ENCODE results near the gene ZNF628.

Gene ZNF628

GRCh38 chr19:55498246-55498840 lies 21.9 kb downstream of the ZNF628 start:
- no peak overlapping the region for H3K4me3 Mint-ChIP-seq
- H3K4me1 Mint-ChIP-seq (ENCODE audit: low read depth): peaks cover 17% of the 10 kb centered on the region
- H3K27me3 Mint-ChIP-seq: peaks cover 22% of the 10 kb centered on the region
- no peaks in the 10 kb centered on the region for H3K36me3 Mint-ChIP-seq (ENCODE audit: low read depth)
- intact Hi-C loops (cut with micrococcal nuclease): no loop called here
- H3K27ac Mint-ChIP-seq: no peak overlapping the region
- H3K9me3 Mint-ChIP-seq: no peaks in the 10 kb centered on the region

- Mint-ChIP-seq H3K4me3 (no peak overlapping the region), H3K4me1 (ENCODE audit: low read depth) (peaks cover 19% of the 10 kb centered on the region), H3K27me3 (peaks cover 18% of the 10 kb centered on the region), H3K27ac (peak overlapping the region; percentile 28), H3K9me3 (no peaks in the 10 kb centered on the region), H3K36me3 (ENCODE audit: low read depth) (no peaks in the 10 kb centered on the region)
- intact Hi-C loops (cut with micrococcal nuclease): no loop called here
Measured at GRCh38 chr19:55500368-55500952, 24.0 kb downstream of the ZNF628 start.

- intact Hi-C loops (cut with micrococcal nuclease): no loop called here
Measured at GRCh38 chr19:55502197-55502952, 26.0 kb downstream of the ZNF628 start.

GRCh38 chr19:55503157-55503501 lies 26.7 kb downstream of the ZNF628 start:
- H3K9me3 Mint-ChIP-seq: no peaks in the 10 kb centered on the region
- intact Hi-C loops (cut with micrococcal nuclease): loop anchor here (1.0 kb wide), 1 partner anchor 35 kb away; no protein-coding TSS in a partner anchor
- H3K27me3 Mint-ChIP-seq: peaks cover 24% of the 10 kb centered on the region
- H3K4me3 Mint-ChIP-seq: no peak overlapping the region
- H3K4me1 Mint-ChIP-seq (ENCODE audit: low read depth): peaks cover 19% of the 10 kb centered on the region
- peak overlapping the region; percentile 87 for H3K27ac Mint-ChIP-seq
- H3K36me3 Mint-ChIP-seq (ENCODE audit: low read depth): no peaks in the 10 kb centered on the region

More at GRCh38 chr19:55502197-55502952, 26.0 kb downstream of the ZNF628 start:
- peak overlapping the region; percentile 3 for H3K27ac Mint-ChIP-seq
- no peak overlapping the region for H3K4me3 Mint-ChIP-seq
- H3K27me3 Mint-ChIP-seq: peaks cover 19% of the 10 kb centered on the region
- H3K36me3 Mint-ChIP-seq (ENCODE audit: low read depth): no peaks in the 10 kb centered on the region
- peaks cover 19% of the 10 kb centered on the region for H3K4me1 Mint-ChIP-seq (ENCODE audit: low read depth)
- H3K9me3 Mint-ChIP-seq: no peaks in the 10 kb centered on the region

DNA sequence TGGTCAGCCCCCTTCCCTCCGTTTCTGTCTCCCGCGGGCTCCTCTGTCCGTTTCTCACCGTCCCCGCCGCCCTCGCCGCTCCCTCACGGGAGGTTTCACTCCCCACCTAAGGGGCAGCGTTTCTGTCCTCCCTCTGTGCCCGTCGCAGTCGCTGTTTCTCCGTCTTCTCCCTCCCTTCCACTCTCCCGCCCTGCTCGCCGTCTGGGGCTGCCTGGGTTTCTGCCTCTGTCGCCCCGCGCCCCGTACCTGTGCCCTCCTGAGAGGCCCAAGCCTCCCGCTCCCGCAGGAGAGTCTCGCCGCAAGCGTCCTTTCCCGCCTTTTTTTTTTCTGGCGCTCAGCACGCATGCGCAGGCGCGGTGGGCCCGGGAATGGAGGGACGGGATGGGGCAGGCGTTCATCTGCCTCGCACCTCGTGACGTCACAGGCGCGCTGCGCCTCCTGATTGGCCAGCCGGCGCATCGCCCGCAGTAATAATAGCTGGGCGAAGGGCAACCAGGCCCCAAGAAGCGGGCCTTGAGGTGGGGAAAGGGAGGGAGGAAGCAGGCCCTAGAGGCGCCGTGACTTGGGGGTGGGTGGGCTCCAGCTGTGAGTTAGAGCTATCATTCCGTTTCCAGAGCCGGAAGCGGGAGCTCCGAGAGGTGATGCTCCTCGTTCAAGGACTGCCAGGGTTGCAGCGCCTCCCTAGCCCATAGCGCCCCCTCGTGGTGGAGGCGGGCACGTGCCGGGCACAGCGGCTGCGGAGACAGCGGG lies 27.3 kb downstream of the ZNF628 start:
- intact Hi-C loops (cut with micrococcal nuclease): loop anchor here (1.0 to 2.0 kb wide), 2 partner anchors 35 to 363 kb away; no protein-coding TSS in a partner anchor
- peaks cover 19% of the 10 kb centered on the region for H3K4me1 Mint-ChIP-seq (ENCODE audit: low read depth)
- H3K27me3 Mint-ChIP-seq: peaks cover 25% of the 10 kb centered on the region
- no peaks in the 10 kb centered on the region for H3K36me3 Mint-ChIP-seq (ENCODE audit: low read depth)
- no peaks in the 10 kb centered on the region for H3K9me3 Mint-ChIP-seq
- peak overlapping the region; percentile 71 for H3K4me3 Mint-ChIP-seq
- H3K27ac Mint-ChIP-seq: peak overlapping the region; percentile 87

GRCh38 chr19:55504252-55504603 lies 27.8 kb downstream of the ZNF628 start:
- Mint-ChIP-seq H3K27me3 (peaks cover 27% of the 10 kb centered on the region), H3K9me3 (no peaks in the 10 kb centered on the region), H3K36me3 (ENCODE audit: low read depth) (no peaks in the 10 kb centered on the region), H3K4me3 (peak overlapping the region; percentile 71), H3K27ac (peak overlapping the region; percentile 87), H3K4me1 (ENCODE audit: low read depth) (peaks cover 14% of the 10 kb centered on the region)
- intact Hi-C loops (cut with micrococcal nuclease): loop anchor here (2.0 kb wide), 1 partner anchor 363 kb away; no protein-coding TSS in a partner anchor

- no peak overlapping the region for H3K4me3 Mint-ChIP-seq
Measured at GRCh38 chr19:55504981-55505380, 28.6 kb downstream of the ZNF628 start.

DNA sequence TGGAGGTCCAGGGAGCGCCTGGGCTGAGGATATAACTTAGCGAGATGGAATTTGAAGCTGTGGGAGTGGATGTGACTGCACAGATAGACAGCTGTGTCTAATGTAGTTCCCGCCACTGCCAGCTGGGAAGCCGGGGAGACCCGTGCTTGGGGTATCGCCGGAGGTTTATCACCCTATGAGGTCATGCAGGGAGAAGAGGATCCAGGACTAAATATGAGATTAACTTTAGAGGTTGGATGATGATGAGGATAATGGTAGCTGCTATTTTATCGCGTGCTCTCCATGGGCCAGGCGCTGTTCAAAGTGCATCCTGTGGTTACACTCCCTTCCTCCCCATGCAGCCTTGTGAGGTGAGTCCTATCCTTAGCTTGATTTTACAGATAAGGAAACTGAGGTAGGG lies 31.7 kb downstream of the ZNF628 start:
- Mint-ChIP-seq H3K36me3 (ENCODE audit: low read depth) (no peaks in the 10 kb centered on the region), H3K27me3 (peaks cover 44% of the 10 kb centered on the region), H3K27ac (no peak overlapping the region), H3K4me1 (ENCODE audit: low read depth) (peaks cover 12% of the 10 kb centered on the region), H3K4me3 (no peak overlapping the region), H3K9me3 (no peaks in the 10 kb centered on the region)
- intact Hi-C loops (cut with micrococcal nuclease): no loop called here

More at GRCh38 chr19:55504981-55505380, 28.6 kb downstream of the ZNF628 start:
- no peaks in the 10 kb centered on the region for H3K9me3 Mint-ChIP-seq
- H3K27me3 Mint-ChIP-seq: peaks cover 32% of the 10 kb centered on the region
- intact Hi-C loops (cut with micrococcal nuclease): loop anchor here (2.0 kb wide), 1 partner anchor 364 kb away; no protein-coding TSS in a partner anchor
- no peaks in the 10 kb centered on the region for H3K36me3 Mint-ChIP-seq (ENCODE audit: low read depth)
- peaks cover 14% of the 10 kb centered on the region for H3K4me1 Mint-ChIP-seq (ENCODE audit: low read depth)
- no peak overlapping the region for H3K27ac Mint-ChIP-seq

DNA sequence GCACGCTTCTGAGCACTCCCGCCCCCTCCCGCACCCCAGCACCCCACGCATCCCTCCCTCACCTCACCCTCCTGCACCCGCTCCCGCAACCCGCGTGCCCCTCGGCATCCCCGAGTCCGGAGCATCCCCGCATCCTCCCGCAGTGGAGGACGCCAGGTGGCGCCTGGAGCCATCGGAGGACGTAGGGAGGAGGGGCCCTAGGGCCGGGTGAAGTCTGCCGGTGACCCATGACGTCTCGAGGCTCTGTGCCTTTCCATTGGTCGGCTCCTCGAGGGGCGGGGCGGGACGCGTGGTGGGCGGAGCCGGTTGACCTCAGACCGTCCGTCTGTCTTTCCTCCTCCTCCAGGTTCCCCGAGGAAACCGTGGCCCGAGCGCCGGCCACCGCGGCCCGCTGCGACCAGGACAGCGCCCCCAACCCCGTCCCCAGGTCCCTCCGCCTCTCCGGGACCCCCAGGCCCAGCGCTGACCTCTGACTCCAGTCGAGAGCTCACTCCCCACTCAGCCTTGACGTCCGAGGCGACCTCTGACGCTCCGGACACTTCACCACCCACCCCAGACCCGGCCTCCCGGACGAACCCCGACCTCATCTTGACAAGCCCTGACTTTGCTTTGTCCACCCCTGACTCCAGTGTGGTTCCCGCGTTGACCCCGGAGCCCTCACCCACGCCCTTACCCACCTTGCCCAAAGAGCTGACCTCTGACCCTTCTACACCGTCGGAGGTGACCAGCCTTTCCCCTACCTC lies 40.6 kb downstream of the ZNF628 start:
- H3K27me3 Mint-ChIP-seq: peaks cover 21% of the 10 kb centered on the region
- H3K4me3 Mint-ChIP-seq: peak overlapping the region; percentile 76
- peaks cover 6% of the 10 kb centered on the region for H3K4me1 Mint-ChIP-seq (ENCODE audit: low read depth)
- no peaks in the 10 kb centered on the region for H3K36me3 Mint-ChIP-seq (ENCODE audit: low read depth)
- H3K27ac Mint-ChIP-seq: peak overlapping the region; percentile 93
- no peaks in the 10 kb centered on the region for H3K9me3 Mint-ChIP-seq
- intact Hi-C loops (cut with micrococcal nuclease): loop anchor here (1.0 to 5.0 kb wide), 3 partner anchors 80 to 114 kb away; partner anchors contain the start of genes FIZ1 and ZNF784

- Mint-ChIP-seq H3K27ac (no peak overlapping the region), H3K27me3 (peaks cover 5% of the 10 kb centered on the region), H3K4me3 (no peak overlapping the region), H3K4me1 (ENCODE audit: low read depth) (peaks cover 6% of the 10 kb centered on the region), H3K9me3 (no peaks in the 10 kb centered on the region), H3K36me3 (ENCODE audit: low read depth) (no peaks in the 10 kb centered on the region)
- intact Hi-C loops (cut with micrococcal nuclease): loop anchor here (5.0 kb wide), 1 partner anchor 78 kb away; the partner anchor contains the start of gene FIZ1
Measured at GRCh38 chr19:55519451-55520311, 43.3 kb downstream of the ZNF628 start.

DNA sequence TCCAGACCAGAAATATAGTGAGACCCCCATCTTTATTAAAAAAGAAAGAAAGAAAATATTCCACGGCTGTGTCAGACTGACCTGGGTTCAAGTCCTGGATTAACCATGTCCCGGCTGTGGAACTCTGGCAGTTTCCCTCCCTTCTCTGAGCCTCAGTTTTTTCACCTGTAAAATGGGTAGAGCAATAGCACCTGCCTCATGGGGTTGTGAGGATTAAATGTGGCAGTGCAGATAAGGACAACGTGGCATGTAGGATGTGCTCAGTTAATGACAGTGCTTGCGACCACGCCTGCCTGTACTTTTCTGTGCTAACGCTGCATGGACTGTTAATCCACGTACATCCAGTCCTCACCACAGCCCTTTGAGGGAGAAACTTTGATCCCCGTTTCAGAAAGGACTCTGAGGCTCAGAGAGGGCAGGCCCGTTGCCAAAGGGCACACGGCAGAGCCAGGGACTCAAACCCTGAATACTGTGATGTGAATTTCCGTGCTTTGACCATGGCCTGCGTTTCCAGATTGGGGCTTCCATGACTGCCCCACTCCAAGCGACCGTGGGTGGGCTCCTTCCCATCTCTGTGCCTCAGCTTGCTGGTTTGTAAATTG lies 44.4 kb downstream of the ZNF628 start:
- H3K9me3 Mint-ChIP-seq: no peaks in the 10 kb centered on the region
- no peak overlapping the region for H3K27ac Mint-ChIP-seq
- H3K4me3 Mint-ChIP-seq: no peak overlapping the region
- peaks cover 6% of the 10 kb centered on the region for H3K4me1 Mint-ChIP-seq (ENCODE audit: low read depth)
- peaks cover 8% of the 10 kb centered on the region for H3K27me3 Mint-ChIP-seq
- intact Hi-C loops (cut with micrococcal nuclease): no loop called here
- no peaks in the 10 kb centered on the region for H3K36me3 Mint-ChIP-seq (ENCODE audit: low read depth)
